H1 (cell line): ENCODE results near the gene LPCAT1.

Experiments used
- CHD1 ChIP-seq: IDR thresholded peaks from 2 replicates; pipeline ENCODE4 v1.6.1; 2012; ENCODE audit warnings: low read depth, low read length, improper control_type of control experiment
- JUN ChIP-seq: IDR thresholded peaks from 2 replicates; pipeline ENCODE4 v1.6.1; 2011; ENCODE audit warnings: low read depth, mild to moderate bottlenecking, improper control_type of control experiment, low read length
- KDM1A ChIP-seq: fragments of 200-600, 300-600 bp; sonication (generic); IDR thresholded peaks from 2 replicates; pipeline ENCODE4 v1.7.1; 2016; ENCODE audit warnings: mild to moderate bottlenecking, low read length, borderline replicate concordance
- KDM5A ChIP-seq: fragments of 200-600 bp; IDR thresholded peaks from 2 replicates; pipeline ENCODE4 v1.7.1; 2012; ENCODE audit warnings: mild to moderate bottlenecking, low read length, inconsistent platforms, mixed read lengths
- POLR2A ChIP-seq, 2 experiments: IDR thresholded peaks; 1 replicate in 1 of 2; 2 replicates in 1 of 2; pipeline ENCODE4 v1.6.1; 2011; ENCODE audit warnings: low read depth in 2 of 2, low read length in 2 of 2, mild to moderate bottlenecking in 2 of 2; ENCODE audit errors: control extremely low read depth in 1 of 2
- RXRA ChIP-seq: IDR thresholded peaks from 2 replicates; pipeline ENCODE4 v1.6.1; 2011; ENCODE audit warnings: low read depth, mild to moderate bottlenecking, low read length, moderate library complexity; ENCODE audit not compliant: insufficient read depth
- TBP ChIP-seq: IDR thresholded peaks from 2 replicates; pipeline ENCODE4 v1.6.1; 2011; ENCODE audit warnings: low read depth, low read length, improper control_type of control experiment
- YY1 ChIP-seq: IDR thresholded peaks from 2 replicates; pipeline ENCODE4 v1.6.1; 2011; ENCODE audit warnings: low read depth, mild to moderate bottlenecking, low read length
- ZNF274 ChIP-seq: IDR thresholded peaks from 2 replicates; pipeline ENCODE4 v1.7.0; 2012; ENCODE audit warnings: low read length, borderline replicate concordance; ENCODE audit errors: extremely low read depth
- TF ChIP-seq, protein P1 (sequence below), 3 experiments: IDR thresholded peaks; 1 replicate in 2 of 3; 2 replicates in 1 of 3; pipeline versions ENCODE4 v1.5.1 to v1.6.1; 2011; ENCODE audit warnings: low read length in 3 of 3, mild to moderate bottlenecking in 3 of 3, inconsistent platforms in 2 of 3, low read depth in 1 of 3, moderate library complexity in 1 of 3; ENCODE audit not compliant: insufficient read depth in 1 of 3; ENCODE audit errors: control extremely low read depth in 1 of 3
- TF ChIP-seq, protein P2 (sequence below): IDR thresholded peaks from 2 replicates; pipeline ENCODE4 v1.6.1; 2012; ENCODE audit warnings: inconsistent platforms

DNA sequence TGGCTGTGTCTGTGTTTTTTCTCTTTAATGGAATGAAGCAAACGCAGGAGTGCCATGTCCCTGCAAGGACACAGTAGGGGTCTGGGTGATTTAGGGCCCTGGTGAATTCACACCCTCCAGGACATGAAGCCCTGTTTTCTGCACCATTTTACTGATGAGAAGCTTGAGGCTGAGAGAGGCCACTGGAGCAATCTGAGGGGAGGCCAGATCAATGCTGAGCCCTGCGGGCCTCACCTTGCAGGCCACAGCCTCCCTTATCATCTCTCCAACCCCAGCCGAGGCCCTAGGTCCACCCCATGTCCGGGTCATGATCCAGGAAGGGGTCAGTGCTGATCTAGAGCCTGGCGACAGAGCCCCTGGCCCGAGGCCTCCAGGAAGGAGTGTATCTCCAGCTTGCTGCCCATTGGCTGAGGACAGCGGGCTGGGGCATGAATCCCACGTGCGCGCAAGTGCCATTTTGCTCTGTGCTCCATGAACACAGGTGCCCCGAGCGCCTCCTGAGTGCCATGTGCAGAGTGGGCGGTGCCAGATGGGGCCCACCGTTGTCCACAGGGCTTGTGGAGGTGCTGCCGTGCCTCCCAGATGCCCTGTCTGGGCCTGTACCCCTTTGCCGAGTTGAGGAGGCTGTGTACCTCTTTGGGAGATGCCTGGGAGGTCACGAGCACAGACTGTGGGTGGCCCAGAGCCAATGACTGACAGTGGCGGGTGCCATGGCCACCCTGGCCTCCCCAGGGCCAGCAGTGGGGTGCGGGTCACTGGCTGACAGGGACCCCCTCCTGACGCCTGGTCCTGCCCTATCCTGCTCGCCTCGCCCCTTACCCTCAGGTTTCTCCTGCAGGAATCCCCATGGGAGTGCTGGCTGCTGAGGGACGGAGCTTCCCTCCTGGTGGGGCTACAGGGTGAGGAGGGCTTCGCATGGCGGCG, 32.3 kb upstream of the LPCAT1 start:
- TF ChIP-seq, protein P1, sequence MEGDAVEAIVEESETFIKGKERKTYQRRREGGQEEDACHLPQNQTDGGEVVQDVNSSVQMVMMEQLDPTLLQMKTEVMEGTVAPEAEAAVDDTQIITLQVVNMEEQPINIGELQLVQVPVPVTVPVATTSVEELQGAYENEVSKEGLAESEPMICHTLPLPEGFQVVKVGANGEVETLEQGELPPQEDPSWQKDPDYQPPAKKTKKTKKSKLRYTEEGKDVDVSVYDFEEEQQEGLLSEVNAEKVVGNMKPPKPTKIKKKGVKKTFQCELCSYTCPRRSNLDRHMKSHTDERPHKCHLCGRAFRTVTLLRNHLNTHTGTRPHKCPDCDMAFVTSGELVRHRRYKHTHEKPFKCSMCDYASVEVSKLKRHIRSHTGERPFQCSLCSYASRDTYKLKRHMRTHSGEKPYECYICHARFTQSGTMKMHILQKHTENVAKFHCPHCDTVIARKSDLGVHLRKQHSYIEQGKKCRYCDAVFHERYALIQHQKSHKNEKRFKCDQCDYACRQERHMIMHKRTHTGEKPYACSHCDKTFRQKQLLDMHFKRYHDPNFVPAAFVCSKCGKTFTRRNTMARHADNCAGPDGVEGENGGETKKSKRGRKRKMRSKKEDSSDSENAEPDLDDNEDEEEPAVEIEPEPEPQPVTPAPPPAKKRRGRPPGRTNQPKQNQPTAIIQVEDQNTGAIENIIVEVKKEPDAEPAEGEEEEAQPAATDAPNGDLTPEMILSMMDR (IDR thresholded peaks at IDR 0.05; ENCODE audit: control extremely low read depth in 1 of 3, insufficient read depth in 1 of 3, low read depth in 1 of 3, low read length in 3 of 3): no peak
- TF ChIP-seq, protein P2, sequence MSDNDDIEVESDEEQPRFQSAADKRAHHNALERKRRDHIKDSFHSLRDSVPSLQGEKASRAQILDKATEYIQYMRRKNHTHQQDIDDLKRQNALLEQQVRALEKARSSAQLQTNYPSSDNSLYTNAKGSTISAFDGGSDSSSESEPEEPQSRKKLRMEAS: no peak
- TF ChIP-seq KDM5A (no peak), CHD1 (no peak), KDM1A (no peak), ZNF274 (no peak), RXRA (no peak), JUN (no peak), YY1 (no peak), TBP (no peak), POLR2A (IDR thresholded peaks at IDR 0.05; ENCODE audit: control extremely low read depth in 1 of 2, low read depth in 2 of 2, low read length in 2 of 2) (no peak)
